Thyroid gland (tissue), 4 donors: Measurements from ENCODE around the gene SH2D4B. TPM values are rescaled to one million over a fixed set of nuclear protein-coding genes. Genes with fewer than 3 reads are reported as not detected.

Experiments
- DNase-seq, 2 donors: peaks; one replicate each; pipeline ENCODE4 v3.0.0-alpha.2; 2019
- H3K27ac ChIP-seq, 3 donors: fragments of 200-600 bp; sonication (generic); 1 replicate in 2 of 3; 2 replicates in 1 of 3; pipeline ENCODE4 v1.5.1; 2016 to 2019; ENCODE audit warnings: mild to moderate bottlenecking in 1 of 3, moderate library complexity in 1 of 3
- H3K27me3 ChIP-seq: fragments of 200-600 bp; sonication (generic); one replicate; pipeline ENCODE4 v1.5.1; 2019
- H3K36me3 ChIP-seq, 2 donors: fragments of 200-600 bp; sonication (generic); one replicate each; pipeline ENCODE4 v1.5.1; 2016 to 2019
- H3K4me1 ChIP-seq, 2 donors: fragments of 200-600 bp; sonication (generic); one replicate each; pipeline ENCODE4 v1.5.1; 2017 to 2019
- H3K4me3 ChIP-seq, 3 donors: fragments of 200-600 bp; sonication (generic); replicated peaks in 1 of 3; 1 replicate in 2 of 3; 2 replicates in 1 of 3; pipeline ENCODE4 v1.5.1; 2016; ENCODE audit warnings: mild to moderate bottlenecking in 1 of 3
- H3K9me3 ChIP-seq: fragments of 200-600 bp; sonication (generic); one replicate; pipeline ENCODE4 v1.5.1; 2017
- CTCF ChIP-seq, 6 experiments: fragments of 200-600 bp in 3 of 6; fragments of 450-650 bp in 3 of 6; sonication (generic) in 3 of 6; IDR thresholded peaks; one replicate each; pipeline ENCODE4 v1.5.1; 2016 to 2019; ENCODE audit warnings: antibody characterized with exemption in 6 of 6, mild to moderate bottlenecking in 2 of 6, inconsistent platforms in 1 of 6, moderate library complexity in 1 of 6
- POLR2A ChIP-seq, 2 donors: fragments of 450-650 bp; IDR thresholded peaks; one replicate each; pipeline ENCODE4 v1.6.1; 2017; ENCODE audit warnings: antibody characterized with exemption in 2 of 2, mild to moderate bottlenecking in 2 of 2, moderate library complexity in 1 of 2
- WGBS, 2 donors: methylation state at CpG; one replicate each; pipeline ENCODE4 v1.1.5; 2017; 5-methylcytosine and 5-hydroxymethylcytosine counted together
- intact Hi-C: fragments of 100-400 bp; cut with DNase I; formaldehyde crosslinking; loops from one replicate; pipeline ENCODE4 v1.15.1; 2023
- total RNA-seq, 4 donors: library from RNA; depleted of rRNA; stranded (reverse); fragments of >200 nt; gene quantifications; one replicate each; pipeline ENCODE4 v1.2.3, GENCODE V29; 2016

The SH2D4B gene
- total RNA-seq, 4 donors from 2014 or later: 1.1 to 1.6 TPM; not detected in 2

GRCh38 chr10:80664071-80664680, 126.5 kb downstream of the SH2D4B start:
- peak; percentile 81 to 86 for DNase-seq
- Histone ChIP-seq H3K36me3 (no peaks in the 10 kb centered on the region), H3K9me3 (no peaks in the 10 kb centered on the region), H3K4me1 (peaks cover 21 to 22% of the 10 kb centered on the region in 2 donors), H3K27me3 (no peaks in the 10 kb centered on the region), H3K27ac (no peak overlapping the region), H3K4me3 (no peak overlapping the region)
- TF ChIP-seq POLR2A (IDR thresholded peaks at IDR 0.05) (no peak), CTCF (IDR thresholded peaks at IDR 0.05) (peak; percentile 54 to 89 (median 71))
- 21 to 25% methylated on average over 10 of the region's 10 CpGs for WGBS, 2 donors
- intact Hi-C loops: no loop called here

GRCh38 chr10:80669485-80669884, 131.8 kb downstream of the SH2D4B start:
- peaks cover under 1 to 7% of the 10 kb centered on the region in 2 donors for H3K4me1 ChIP-seq
- no peak for DNase-seq
- H3K27me3 ChIP-seq: no peaks in the 10 kb centered on the region
- WGBS, 2 donors: 100% methylated on average over 2 of the region's 2 CpGs
- no peaks in the 10 kb centered on the region for H3K9me3 ChIP-seq
- no peak for TF ChIP-seq POLR2A (IDR thresholded peaks at IDR 0.05)
- TF ChIP-seq CTCF (IDR thresholded peaks at IDR 0.05): no peak
- H3K4me3 ChIP-seq: no peak overlapping the region
- no peak overlapping the region for H3K27ac ChIP-seq
- H3K36me3 ChIP-seq: no peaks in the 10 kb centered on the region
- intact Hi-C loops: no loop called here

GRCh38 chr10:80670774-80671173, 133.1 kb downstream of the SH2D4B start:
- 88 to 90% methylated on average over 6 of the region's 6 CpGs for WGBS, 2 donors
- no peaks in the 10 kb centered on the region for H3K9me3 ChIP-seq
- TF ChIP-seq POLR2A (IDR thresholded peaks at IDR 0.05) (no peak), CTCF (IDR thresholded peaks at IDR 0.05) (no peak)
- intact Hi-C loops: no loop called here
- H3K27me3 ChIP-seq: no peaks in the 10 kb centered on the region
- DNase-seq: no peak
- no peaks in the 10 kb centered on the region for H3K4me1 ChIP-seq
- no peak overlapping the region for H3K27ac ChIP-seq
- no peak overlapping the region for H3K4me3 ChIP-seq
- H3K36me3 ChIP-seq: no peaks in the 10 kb centered on the region

GRCh38 chr10:80671847-80672246, 134.1 kb downstream of the SH2D4B start:
- no peak overlapping the region for H3K27ac ChIP-seq
- no peaks in the 10 kb centered on the region for H3K27me3 ChIP-seq
- WGBS, 2 donors: 87 to 95% methylated on average over 5 of the region's 5 CpGs
- H3K9me3 ChIP-seq: no peaks in the 10 kb centered on the region
- no peak for DNase-seq
- no peak overlapping the region for H3K4me3 ChIP-seq
- no peak for TF ChIP-seq POLR2A (IDR thresholded peaks at IDR 0.05)
- TF ChIP-seq CTCF (IDR thresholded peaks at IDR 0.05): no peak
- H3K4me1 ChIP-seq: no peaks in the 10 kb centered on the region
- no peaks in the 10 kb centered on the region for H3K36me3 ChIP-seq
- intact Hi-C loops: no loop called here

GRCh38 chr10:80672613-80673012, 134.9 kb downstream of the SH2D4B start:
- Histone ChIP-seq H3K4me1 (no peaks in the 10 kb centered on the region), H3K9me3 (no peaks in the 10 kb centered on the region), H3K36me3 (no peaks in the 10 kb centered on the region), H3K27me3 (no peaks in the 10 kb centered on the region), H3K4me3 (no peak overlapping the region), H3K27ac (no peak overlapping the region)
- intact Hi-C loops: no loop called here
- WGBS, 2 donors: 84 to 86% methylated on average over 3 of the region's 3 CpGs
- no peak for DNase-seq
- no peak for TF ChIP-seq CTCF (IDR thresholded peaks at IDR 0.05)
- TF ChIP-seq POLR2A (IDR thresholded peaks at IDR 0.05): no peak
